PFSK-1 (cell line): ENCODE data around the gene FAM3C.

Experiments
- POLR2AphosphoS5 ChIP-seq: IDR thresholded peaks from 2 replicates; pipeline ENCODE4 v1.6.1; 2012; ENCODE audit warnings: low read depth, mild to moderate bottlenecking, control low read depth, low read length, moderate library complexity
- TAF1 ChIP-seq: IDR thresholded peaks from 2 replicates; pipeline ENCODE4 v1.6.1; 2012; ENCODE audit warnings: low read length, control low read depth, borderline replicate concordance; ENCODE audit not compliant: insufficient read depth
- TF ChIP-seq, protein P1 (sequence below), 2 experiments: IDR thresholded peaks; 2 replicates each; pipeline versions ENCODE4 v1.6.1 to v1.8.0; 2011 to 2012; ENCODE audit warnings: low read depth in 2 of 2, low read length in 2 of 2, control low read depth in 1 of 2, inconsistent platforms in 1 of 2, mild to moderate bottlenecking in 1 of 2, moderate library complexity in 1 of 2; ENCODE audit not compliant: insufficient read depth in 1 of 2

DNA sequence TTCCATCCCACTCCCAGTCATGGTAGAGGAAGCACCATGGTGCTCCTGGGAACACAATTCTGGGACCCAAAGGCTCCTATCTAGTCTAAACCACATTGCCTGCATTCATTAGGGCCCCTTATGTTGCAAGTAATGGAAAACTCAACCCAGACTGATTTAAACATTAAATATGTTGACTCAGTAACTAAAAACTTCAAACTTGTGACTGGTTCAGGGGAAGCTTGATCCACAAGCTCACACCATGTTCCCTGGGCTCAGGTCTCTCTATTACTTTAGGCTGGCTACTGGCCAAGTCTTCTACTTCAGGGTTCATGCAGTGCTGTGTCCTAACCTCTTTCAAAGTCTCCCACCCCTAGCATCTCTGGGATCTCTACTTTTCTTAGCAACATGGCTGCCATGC lies 54.2 kb downstream of the FAM3C start:
- TF ChIP-seq POLR2AphosphoS5 (no peak), TAF1 (no peak)
- TF ChIP-seq, protein P1, sequence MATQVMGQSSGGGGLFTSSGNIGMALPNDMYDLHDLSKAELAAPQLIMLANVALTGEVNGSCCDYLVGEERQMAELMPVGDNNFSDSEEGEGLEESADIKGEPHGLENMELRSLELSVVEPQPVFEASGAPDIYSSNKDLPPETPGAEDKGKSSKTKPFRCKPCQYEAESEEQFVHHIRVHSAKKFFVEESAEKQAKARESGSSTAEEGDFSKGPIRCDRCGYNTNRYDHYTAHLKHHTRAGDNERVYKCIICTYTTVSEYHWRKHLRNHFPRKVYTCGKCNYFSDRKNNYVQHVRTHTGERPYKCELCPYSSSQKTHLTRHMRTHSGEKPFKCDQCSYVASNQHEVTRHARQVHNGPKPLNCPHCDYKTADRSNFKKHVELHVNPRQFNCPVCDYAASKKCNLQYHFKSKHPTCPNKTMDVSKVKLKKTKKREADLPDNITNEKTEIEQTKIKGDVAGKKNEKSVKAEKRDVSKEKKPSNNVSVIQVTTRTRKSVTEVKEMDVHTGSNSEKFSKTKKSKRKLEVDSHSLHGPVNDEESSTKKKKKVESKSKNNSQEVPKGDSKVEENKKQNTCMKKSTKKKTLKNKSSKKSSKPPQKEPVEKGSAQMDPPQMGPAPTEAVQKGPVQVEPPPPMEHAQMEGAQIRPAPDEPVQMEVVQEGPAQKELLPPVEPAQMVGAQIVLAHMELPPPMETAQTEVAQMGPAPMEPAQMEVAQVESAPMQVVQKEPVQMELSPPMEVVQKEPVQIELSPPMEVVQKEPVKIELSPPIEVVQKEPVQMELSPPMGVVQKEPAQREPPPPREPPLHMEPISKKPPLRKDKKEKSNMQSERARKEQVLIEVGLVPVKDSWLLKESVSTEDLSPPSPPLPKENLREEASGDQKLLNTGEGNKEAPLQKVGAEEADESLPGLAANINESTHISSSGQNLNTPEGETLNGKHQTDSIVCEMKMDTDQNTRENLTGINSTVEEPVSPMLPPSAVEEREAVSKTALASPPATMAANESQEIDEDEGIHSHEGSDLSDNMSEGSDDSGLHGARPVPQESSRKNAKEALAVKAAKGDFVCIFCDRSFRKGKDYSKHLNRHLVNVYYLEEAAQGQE (IDR thresholded peaks at IDR 0.05; ENCODE audit: insufficient read depth in 1 of 2, low read depth in 2 of 2, low read length in 2 of 2): no peak
